ENCODE measurements around the gene PPFIBP2.

GRCh38 chr11:7540830-7541555 lies 27.2 kb downstream of the PPFIBP2 start:
- TF ChIP-seq CTCF (IDR thresholded peaks at IDR 0.05) = no peak
- TF ChIP-seq POLR2A (IDR thresholded peaks at IDR 0.05) = no peak

Measured in esophagus squamous epithelium (tissue), 4 donors.